SK-N-MC (cell line): ENCODE results near the gene CDKN2A.

ENCODE experiments used
- EZH2 ChIP-seq: fragments of 200-600 bp; sonication (generic); IDR thresholded peaks from one replicate; pipeline ENCODE4 v1.6.1; 2017; ENCODE audit warnings: antibody characterized with exemption
- FOXP2 ChIP-seq: optimal IDR thresholded peaks from 2 replicates; pipeline ENCODE3; 2011; ENCODE audit warnings: mild to moderate bottlenecking, moderate library complexity; ENCODE audit not compliant: insufficient read depth; ENCODE audit errors: extremely low read length, control extremely low read depth
- POLR2AphosphoS5 ChIP-seq: IDR thresholded peaks from 2 replicates; pipeline ENCODE4 v1.6.1; 2012; ENCODE audit warnings: mild to moderate bottlenecking, low read depth, low read length, borderline replicate concordance

- TF ChIP-seq EZH2 (no peak), POLR2AphosphoS5 (no peak), FOXP2 (no peak)
Observed at GRCh38 chr9:21985964-21986667, 8.1 kb downstream of the CDKN2A start.
